ENCODE measurements around the gene ECT2.
"Not testable (repeated sequence)": the region's sequence is repeated elsewhere in the genome, so short reads cannot be mapped to it uniquely, and the experiment has no call there.

ECT2 gene

GRCh38 chr3:172717493-172718088 is 32.9 kb upstream of the ECT2 start:
- H3K4me3 ChIP-seq (replicated peaks; ENCODE audit: low read depth, low read length): no peak overlapping the region
- no peaks in the 10 kb centered on the region for H3K27me3 ChIP-seq (replicated peaks; ENCODE audit: control insufficient read depth, insufficient read depth, low read length)
- no peak for DNase-seq (ENCODE audit: extremely low read depth, insufficient read length)
- H3K36me3 ChIP-seq (ENCODE audit: control insufficient read depth, insufficient read depth, low read length): no peaks in the 10 kb centered on the region
- peak; percentile 25 for TF ChIP-seq CTCF (IDR thresholded peaks at IDR 0.05; ENCODE audit: insufficient read depth, low read length, poor library complexity, severe bottlenecking)

- H3K36me3 ChIP-seq (ENCODE audit: control insufficient read depth, insufficient read depth, low read length); H3K4me3 ChIP-seq (replicated peaks; ENCODE audit: low read depth, low read length); H3K27me3 ChIP-seq (replicated peaks; ENCODE audit: control insufficient read depth, insufficient read depth, low read length); DNase-seq (ENCODE audit: extremely low read depth, insufficient read length): not testable (repeated sequence)
Measured at GRCh38 chr3:172722536-172723040, 27.9 kb upstream of the ECT2 start.

GRCh38 chr3:172726380-172726779 is 24.1 kb upstream of the ECT2 start:
- Histone ChIP-seq H3K4me3 (replicated peaks; ENCODE audit: low read depth, low read length) (no peak overlapping the region), H3K36me3 (ENCODE audit: control insufficient read depth, insufficient read depth, low read length) (no peaks in the 10 kb centered on the region), H3K27me3 (replicated peaks; ENCODE audit: control insufficient read depth, insufficient read depth, low read length) (no peaks in the 10 kb centered on the region)
- DNase-seq (ENCODE audit: extremely low read depth, insufficient read length): no peak
- no peak for TF ChIP-seq CTCF (IDR thresholded peaks at IDR 0.05; ENCODE audit: insufficient read depth, low read length, poor library complexity, severe bottlenecking)

GRCh38 chr3:172735014-172735413 is 15.5 kb upstream of the ECT2 start:
- DNase-seq (ENCODE audit: extremely low read depth, insufficient read length): no peak
- TF ChIP-seq CTCF (IDR thresholded peaks at IDR 0.05; ENCODE audit: insufficient read depth, low read length, poor library complexity, severe bottlenecking): no peak
- Histone ChIP-seq H3K36me3 (ENCODE audit: control insufficient read depth, insufficient read depth, low read length) (no peaks in the 10 kb centered on the region), H3K4me3 (replicated peaks; ENCODE audit: low read depth, low read length) (no peak overlapping the region), H3K27me3 (replicated peaks; ENCODE audit: control insufficient read depth, insufficient read depth, low read length) (no peaks in the 10 kb centered on the region)

- no peak overlapping the region for H3K4me3 ChIP-seq (replicated peaks; ENCODE audit: low read depth, low read length)
- no peak for DNase-seq (ENCODE audit: extremely low read depth, insufficient read length)
- TF ChIP-seq CTCF (IDR thresholded peaks at IDR 0.05; ENCODE audit: insufficient read depth, low read length, poor library complexity, severe bottlenecking): no peak
- no peaks in the 10 kb centered on the region for H3K27me3 ChIP-seq (replicated peaks; ENCODE audit: control insufficient read depth, insufficient read depth, low read length)
- no peaks in the 10 kb centered on the region for H3K36me3 ChIP-seq (ENCODE audit: control insufficient read depth, insufficient read depth, low read length)
Measured at GRCh38 chr3:172739462-172739861, 11.1 kb upstream of the ECT2 start.

GRCh38 chr3:172746475-172746874 is 4.1 kb upstream of the ECT2 start:
- no peak for DNase-seq (ENCODE audit: extremely low read depth, insufficient read length)
- Histone ChIP-seq H3K36me3 (ENCODE audit: control insufficient read depth, insufficient read depth, low read length) (no peaks in the 10 kb centered on the region), H3K27me3 (replicated peaks; ENCODE audit: control insufficient read depth, insufficient read depth, low read length) (no peaks in the 10 kb centered on the region), H3K4me3 (replicated peaks; ENCODE audit: low read depth, low read length) (no peak overlapping the region)
- TF ChIP-seq CTCF (IDR thresholded peaks at IDR 0.05; ENCODE audit: insufficient read depth, low read length, poor library complexity, severe bottlenecking): no peak

Measured in GM06990 (cell line).